ENCODE measurements around the gene SORT1.

- TF ChIP-seq, protein P1, sequence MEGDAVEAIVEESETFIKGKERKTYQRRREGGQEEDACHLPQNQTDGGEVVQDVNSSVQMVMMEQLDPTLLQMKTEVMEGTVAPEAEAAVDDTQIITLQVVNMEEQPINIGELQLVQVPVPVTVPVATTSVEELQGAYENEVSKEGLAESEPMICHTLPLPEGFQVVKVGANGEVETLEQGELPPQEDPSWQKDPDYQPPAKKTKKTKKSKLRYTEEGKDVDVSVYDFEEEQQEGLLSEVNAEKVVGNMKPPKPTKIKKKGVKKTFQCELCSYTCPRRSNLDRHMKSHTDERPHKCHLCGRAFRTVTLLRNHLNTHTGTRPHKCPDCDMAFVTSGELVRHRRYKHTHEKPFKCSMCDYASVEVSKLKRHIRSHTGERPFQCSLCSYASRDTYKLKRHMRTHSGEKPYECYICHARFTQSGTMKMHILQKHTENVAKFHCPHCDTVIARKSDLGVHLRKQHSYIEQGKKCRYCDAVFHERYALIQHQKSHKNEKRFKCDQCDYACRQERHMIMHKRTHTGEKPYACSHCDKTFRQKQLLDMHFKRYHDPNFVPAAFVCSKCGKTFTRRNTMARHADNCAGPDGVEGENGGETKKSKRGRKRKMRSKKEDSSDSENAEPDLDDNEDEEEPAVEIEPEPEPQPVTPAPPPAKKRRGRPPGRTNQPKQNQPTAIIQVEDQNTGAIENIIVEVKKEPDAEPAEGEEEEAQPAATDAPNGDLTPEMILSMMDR (IDR thresholded peaks at IDR 0.05; ENCODE audit: insufficient read depth, low read length, poor library complexity, severe bottlenecking): no peak
- TF ChIP-seq EZH2phosphoT487 (conservative IDR thresholded peaks at IDR 0.05; ENCODE audit: low read length): no peak
Observed at GRCh38 chr1:109304226-109304920, 93.3 kb downstream of the SORT1 start.

All from SU-DHL-6 (cell line).